HuH-7 (cell line): ENCODE data around the gene TEX9.
"Not testable (repeated sequence)": the region's sequence is repeated elsewhere in the genome, so short reads cannot be mapped to it uniquely, and the experiment has no call there.

ENCODE experiments used
- DNase-seq: peaks from one replicate; pipeline ENCODE4 v3.0.0; 2011; ENCODE audit warnings: low spot score

Gene TEX9

DNA sequence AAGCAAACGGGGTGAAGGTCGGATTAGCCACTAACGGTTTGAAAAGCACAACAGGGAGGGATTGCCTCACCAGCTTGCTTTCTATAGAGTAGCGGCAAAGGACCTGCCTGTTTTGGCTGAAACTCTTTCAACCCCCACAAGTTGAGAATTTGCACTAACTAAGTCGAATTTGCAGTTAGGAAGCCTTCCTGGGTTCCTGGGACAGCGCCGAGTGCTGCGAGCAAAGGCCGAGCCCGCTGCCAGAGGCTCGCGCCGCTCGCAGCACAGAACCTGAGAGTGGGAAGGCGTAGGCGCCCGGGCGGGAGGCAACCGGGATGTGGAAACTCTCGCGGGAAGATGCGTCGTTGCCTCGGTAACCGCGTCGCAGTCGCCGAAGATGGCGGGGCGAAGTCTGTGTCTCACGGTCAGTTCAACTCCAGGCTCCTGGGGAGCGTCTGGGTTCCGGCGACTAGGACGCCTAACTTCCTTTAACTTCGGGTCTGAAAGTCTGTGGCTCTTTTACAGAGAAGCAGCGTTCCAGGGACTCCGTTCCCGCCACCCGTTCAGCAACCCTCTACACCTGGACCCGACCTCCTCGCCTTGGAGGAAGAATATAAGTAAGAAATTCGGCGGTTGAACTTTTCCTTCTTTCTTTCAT, at the start of gene TEX9:
Gene TEX9, plus strand, starts transcription at position 352 of the 637 bp plus-strand sequence. Its CDS starts 25 bp downstream, at position 377.
- DNase-seq, result peak; percentile 71

GRCh38 chr15:56316561-56316960, 48.7 kb upstream of the TEX9 start:
- not testable (repeated sequence) for DNase-seq

- DNase-seq, result no peak
These were observed 44.9 kb upstream of the TEX9 start for GRCh38 chr15:56320316-56320715.

DNA sequence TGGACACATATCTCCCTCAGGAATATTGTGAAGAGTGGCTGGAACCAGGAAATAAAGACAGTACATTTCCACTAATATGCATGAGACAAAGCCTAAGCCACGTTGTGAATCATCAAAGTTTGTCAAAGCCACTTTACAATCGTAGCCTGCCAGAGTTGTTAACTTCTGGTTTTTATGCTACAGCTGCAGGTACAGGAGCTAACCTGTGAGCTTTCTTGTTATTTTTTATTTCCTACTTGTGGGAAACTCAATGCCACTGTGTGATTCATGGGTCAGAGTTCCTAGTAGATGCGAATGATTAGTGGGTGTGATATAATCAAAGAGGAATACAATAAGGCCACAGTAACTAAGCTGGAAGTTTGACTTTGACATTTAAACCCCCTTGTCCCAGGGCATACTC, 44.4 kb upstream of the TEX9 start:
- DNase-seq, result no peak

DNA sequence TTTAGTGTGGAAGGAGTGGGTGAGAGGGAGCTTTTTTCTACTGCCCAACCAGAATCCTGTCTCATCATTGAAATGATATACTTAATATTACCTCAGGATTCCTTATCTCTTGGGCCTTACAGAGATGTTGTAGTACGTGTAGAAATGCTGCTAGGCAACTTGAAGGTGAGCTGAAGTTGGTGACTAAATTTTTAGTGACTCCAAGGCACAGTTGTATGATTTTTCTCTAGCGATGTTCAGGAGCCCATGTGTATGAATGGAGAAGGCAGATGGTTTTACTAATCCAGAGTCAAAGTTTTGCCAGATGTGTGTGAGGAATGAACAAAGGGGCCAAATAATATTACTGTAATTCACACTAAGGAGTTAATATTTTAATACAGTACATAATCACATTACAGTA, 42.8 kb upstream of the TEX9 start:
- no peak for DNase-seq

GRCh38 chr15:56323435-56323834, 41.8 kb upstream of the TEX9 start:
- DNase-seq, result no peak

GRCh38 chr15:56325186-56325585, 40.0 kb upstream of the TEX9 start:
- no peak for DNase-seq

DNA sequence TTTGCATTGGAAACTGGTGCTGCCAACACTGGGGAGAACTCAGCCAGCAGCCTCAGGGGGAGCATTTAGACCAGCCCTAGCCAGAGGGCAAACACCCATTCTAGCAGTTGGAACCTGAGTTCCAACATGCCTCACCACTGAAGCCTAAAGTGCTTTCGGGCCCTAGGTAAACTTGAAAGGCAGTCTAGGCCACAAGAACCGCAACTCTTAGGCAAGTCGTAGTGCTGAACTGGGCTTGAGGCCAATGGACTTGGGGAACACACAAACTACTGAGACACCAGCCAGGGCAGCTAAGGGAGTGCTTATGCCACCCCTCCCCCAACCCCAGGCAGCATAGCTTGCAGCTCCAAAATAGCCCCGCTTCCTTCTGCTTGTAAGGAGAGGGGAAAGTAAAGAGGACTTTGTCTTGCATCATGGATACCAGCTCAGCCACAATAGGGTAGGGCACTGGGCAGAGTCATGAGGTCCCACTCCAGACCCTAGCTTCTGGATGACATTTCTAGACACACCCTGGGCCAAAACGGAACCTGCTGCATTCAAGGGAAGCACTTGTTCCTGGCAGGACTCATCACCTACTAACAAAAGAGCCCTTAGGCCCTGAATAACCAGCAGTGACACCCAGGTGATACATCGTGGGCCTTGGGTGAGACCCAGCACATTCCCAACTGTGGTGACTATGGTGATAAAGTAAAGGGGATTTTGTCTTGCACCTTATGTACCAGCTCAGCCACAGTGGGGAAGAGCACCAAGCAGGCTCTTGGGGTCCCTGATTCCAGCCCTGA, 37.3 kb upstream of the TEX9 start:
- no peak for DNase-seq

DNA sequence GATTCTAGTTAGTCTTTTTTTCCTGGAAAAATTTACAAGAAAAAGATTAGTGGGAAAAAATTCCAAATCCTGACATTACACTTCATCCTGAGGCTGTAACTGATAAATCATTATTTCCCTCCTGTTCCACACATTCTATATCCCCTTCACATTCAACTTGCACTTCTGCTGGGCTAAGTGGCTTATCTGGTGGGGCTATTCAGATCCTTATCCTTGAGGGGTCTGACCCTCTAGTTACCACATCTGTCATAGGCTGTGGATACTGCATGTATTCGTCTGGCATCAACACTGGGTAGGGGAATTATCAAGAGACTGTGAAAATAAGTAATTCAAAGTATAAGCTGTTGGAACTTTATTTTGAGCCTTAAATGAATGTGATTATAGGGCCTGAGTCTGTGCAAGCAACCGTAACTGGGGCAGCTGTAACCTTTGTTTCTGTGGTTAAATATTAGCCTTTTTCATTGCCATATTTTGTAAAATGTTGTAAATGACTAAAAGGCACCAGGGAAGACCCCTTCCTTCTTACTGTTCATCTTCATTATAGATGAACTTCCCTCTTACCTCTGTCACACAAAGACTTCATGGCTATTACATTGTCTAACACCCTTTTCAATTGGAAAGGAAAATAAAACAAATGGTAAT, 28.0 kb upstream of the TEX9 start:
- DNase-seq, result no peak

GRCh38 chr15:56339594-56339993, 25.6 kb upstream of the TEX9 start:
- DNase-seq, result no peak

DNA sequence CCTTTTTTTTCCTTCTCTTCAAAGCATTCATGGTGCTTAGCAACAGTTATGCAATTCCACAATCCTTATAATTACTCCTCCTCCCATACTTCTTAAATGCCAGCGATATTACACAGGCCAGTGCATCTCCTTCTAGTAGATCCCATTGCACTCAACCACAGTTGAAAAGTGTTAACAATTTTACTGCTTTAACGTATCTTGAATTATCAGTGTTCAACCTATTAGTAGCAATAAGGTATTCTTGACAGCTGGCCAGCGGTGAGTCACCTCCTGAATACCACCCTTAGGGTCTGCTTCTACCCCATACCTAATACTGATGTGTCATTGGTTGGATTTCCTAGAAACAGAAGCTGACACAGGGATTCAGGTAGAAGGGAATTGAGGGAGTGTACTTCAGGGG, 24.0 kb upstream of the TEX9 start:
- DNase-seq, result no peak

GRCh38 chr15:56342653-56343052, 22.6 kb upstream of the TEX9 start:
- DNase-seq, result no peak

DNA sequence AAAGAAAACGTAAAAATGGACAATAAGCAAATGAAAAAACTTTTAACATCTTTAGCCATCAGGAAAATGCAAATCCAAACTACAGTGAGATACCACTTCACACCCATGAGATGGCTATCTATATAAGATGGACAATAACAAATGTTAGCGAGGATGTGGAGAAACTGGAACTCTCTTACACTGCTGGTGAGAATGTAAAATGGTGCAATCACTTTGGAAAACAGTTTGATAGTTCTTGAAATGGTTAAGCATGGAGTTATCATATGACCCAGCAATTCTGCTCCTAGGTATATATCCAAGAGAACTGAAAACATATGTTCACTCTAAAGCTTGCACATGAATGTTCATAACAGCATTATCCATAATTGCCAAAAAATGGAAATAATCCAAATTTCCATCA, 21.3 kb upstream of the TEX9 start:
- DNase-seq, result no peak

GRCh38 chr15:56344336-56344735, 20.9 kb upstream of the TEX9 start:
- no peak for DNase-seq

GRCh38 chr15:56346414-56346813, 18.8 kb upstream of the TEX9 start:
- no peak for DNase-seq

GRCh38 chr15:56349554-56349953, 15.7 kb upstream of the TEX9 start:
- DNase-seq, result no peak

GRCh38 chr15:56351353-56351752, 13.9 kb upstream of the TEX9 start:
- DNase-seq, result no peak

DNA sequence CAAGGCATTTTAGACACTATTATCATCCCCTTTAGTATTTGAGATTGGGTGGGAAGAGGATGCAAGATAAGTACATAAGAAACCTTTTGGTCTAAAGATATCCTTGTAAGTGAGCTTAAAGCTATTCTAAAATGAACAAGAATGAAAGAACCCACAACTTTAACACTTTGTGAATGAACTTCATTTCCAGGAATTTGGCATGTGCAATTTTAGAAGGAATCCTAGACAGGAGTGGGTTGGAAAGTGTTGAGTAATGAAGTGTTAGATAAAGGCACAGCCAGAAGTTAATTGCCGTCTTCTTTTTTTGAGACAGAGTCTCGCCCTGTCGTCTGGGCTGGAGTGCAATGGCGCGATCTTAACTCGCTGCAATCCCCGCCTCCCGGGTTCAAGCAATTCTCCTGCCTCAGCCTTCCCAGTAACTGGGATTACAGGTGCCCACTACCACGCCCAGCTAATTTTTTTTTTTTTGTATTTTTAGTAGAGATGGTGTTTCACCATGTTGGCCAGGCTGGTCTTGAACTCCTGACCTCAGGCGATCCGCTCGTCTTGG, 13.2 kb upstream of the TEX9 start:
- DNase-seq, result no peak

DNA sequence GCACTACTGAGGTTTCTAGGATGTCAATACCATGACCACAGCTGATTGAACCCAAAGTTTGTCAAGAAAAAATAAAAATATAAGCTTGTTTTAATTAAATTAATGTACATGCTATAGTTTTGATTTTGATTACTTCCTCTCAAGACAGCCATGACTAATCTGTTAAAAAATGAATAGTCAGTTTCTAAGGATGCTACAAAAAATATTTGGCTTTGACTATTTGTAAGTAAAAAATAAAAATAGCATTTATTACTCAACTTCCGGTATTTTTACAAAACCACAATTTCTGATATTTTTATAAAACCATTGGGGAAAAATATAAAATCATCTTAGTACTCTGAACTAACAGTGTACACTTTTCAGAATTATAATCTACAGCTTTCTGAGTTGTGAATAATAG, 12.1 kb upstream of the TEX9 start:
- no peak for DNase-seq

- DNase-seq, result no peak
These were observed 11.5 kb upstream of the TEX9 start for GRCh38 chr15:56353740-56354139.

DNA sequence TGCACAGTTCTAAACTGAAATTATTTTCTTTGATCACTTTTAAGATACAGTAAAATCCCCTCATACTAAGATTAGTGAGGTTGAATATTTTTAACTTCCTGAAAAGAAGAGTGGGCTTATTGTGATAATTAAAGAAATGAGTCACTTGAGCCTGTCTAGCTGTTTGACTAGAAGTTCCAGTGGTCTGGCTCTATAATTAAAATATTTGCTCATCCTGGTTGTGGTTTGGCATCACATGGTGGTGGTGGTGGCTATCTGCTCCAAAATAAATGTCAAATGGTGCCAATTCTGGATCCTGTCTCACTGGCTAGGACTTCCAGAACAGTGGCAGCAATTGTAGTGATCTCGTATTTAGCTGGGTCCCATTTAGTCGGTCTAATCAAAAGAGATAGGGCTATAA, 8.6 kb upstream of the TEX9 start:
- no peak for DNase-seq

DNA sequence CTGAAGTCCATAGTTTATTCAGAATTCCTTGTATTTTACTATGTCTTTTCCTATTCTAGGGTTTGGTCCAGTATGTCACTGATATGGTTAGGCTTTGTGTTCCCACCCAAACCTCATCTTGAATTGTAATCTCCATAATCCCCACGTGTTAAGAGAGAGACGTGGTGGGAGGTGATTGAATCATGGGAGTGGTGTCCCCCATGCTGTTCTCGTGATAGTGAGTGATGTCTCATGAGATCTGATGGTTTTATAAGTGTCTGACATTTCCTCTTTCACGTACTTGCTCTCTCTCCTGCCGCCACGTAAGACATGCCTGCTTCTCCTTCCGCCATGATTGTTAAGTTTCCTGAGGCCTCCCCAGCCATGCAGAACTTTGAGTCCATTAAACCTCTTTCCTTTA, 6.6 kb upstream of the TEX9 start:
- DNase-seq, result no peak

- DNase-seq, result no peak
These were observed 3.2 kb upstream of the TEX9 start for GRCh38 chr15:56361987-56362386.
